ENCODE measurements around the gene NRF1.

GRCh38 chr7:129729511-129729910, 118.0 kb downstream of the NRF1 start:
- TF ChIP-seq POLR2AphosphoS5 (IDR thresholded peaks at IDR 0.05; ENCODE audit: low read depth, low read length) (no peak), SIN3A (IDR thresholded peaks at IDR 0.05; ENCODE audit: borderline replicate concordance, insufficient read depth, low read depth, low read length) (no peak), CTCF (IDR thresholded peaks at IDR 0.05) (no peak), REST (IDR thresholded peaks at IDR 0.05; ENCODE audit: insufficient read depth in 1 of 2, low read depth in 2 of 2, low read length in 1 of 2) (no peak), TCF7L2 (IDR thresholded peaks at IDR 0.05; ENCODE audit: low read depth, low read length) (no peak)
